ENCODE data around the gene RET. TPM values are rescaled to one million over a fixed set of nuclear protein-coding genes. Genes with fewer than 3 reads are reported as not detected.

RET gene
- total and polyA plus RNA-seq, 2 experiments from 2014 or later = 0.50 TPM; not detected in 1

DNA sequence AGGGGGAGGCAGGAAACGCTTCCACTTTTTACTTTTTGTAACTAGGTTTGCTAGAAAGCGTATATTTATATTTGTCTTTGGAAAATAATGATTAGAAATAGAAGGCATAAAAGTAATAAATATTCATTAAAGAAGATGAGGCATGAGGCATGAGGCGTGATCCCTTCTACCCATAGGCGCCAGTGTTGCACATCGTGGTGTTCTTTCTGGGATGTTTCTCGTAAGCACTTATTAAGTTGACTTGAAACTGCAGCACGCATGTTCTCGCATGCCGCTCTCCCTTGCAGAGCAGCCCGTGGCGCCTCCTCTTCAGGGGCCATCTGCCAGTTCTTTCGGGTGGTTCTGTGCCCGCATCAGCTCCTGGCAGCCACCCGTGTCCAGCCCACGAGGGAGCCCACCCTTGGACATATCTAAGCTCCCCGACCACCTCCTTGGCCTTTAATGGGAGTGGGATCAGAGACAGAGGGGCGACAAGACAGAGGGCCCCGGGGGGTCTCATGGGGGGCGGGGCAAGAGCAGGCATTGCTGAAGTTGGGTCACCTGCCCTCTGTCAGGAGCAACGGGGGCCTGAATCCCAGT is 32.9 kb downstream of the RET start:
- Histone ChIP-seq H3K27ac (no peak overlapping the region), H4K20me1 (ENCODE audit: insufficient read depth, poor library complexity, severe bottlenecking) (no peaks in the 10 kb centered on the region)

DNA sequence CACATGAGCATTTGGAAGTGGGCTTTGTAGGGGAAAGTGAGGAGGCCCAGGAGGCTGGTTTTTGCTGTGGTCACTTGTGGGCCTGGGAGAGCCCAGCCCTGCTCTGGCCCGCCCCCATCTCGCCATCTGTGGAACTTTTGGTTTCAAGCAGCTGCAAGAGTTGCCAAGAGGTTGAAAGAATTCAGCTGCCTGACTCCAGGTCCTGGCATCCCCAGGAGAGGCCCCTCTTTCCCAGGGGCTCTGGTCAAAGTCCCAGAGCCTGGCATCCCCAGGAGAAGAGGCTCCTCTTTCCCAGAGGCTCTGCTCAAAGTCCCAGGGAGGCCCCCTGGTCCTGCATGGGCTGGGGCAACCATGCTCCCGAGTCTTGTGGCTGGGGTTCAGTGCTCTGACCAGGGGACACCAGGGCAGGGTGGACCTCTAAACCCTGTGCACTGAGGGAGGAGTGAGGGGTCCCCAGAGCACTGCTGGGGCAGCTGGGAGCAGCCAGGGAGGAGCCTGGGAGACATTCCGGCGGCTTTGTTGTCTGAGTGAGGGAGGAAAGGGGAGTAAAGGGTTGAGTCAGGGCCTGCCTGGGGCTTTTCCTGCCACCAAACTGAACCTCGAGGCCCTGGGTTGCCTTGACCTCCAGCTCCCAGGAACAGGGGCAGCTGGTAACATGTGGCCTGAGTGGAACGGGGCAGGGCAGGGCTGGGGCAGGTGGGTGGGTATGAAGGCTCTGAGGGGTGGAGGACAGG is 33.6 kb downstream of the RET start:
- WGBS (ENCODE audit: low lambda C conversion rate, missing lambda C conversion rate) = 71% methylated on average over 7 of the region's 7 CpGs
- Histone ChIP-seq H2AFZ (no peak overlapping the region), H3K9me2 (replicated peaks; ENCODE audit: insufficient read depth) (no peaks in the 10 kb centered on the region), H3K36me3 (replicated peaks; ENCODE audit: insufficient read depth, low read depth) (no peaks in the 10 kb centered on the region), H3K27me3 (no peaks in the 10 kb centered on the region), H3K4me3 (no peak overlapping the region), H3K9me3 (ENCODE audit: low read depth) (no peaks in the 10 kb centered on the region), H3K27ac (no peak overlapping the region), H3K4me2 (no peak overlapping the region), H3K4me1 (ENCODE audit: insufficient read depth) (peaks cover 7% of the 10 kb centered on the region), H4K20me1 (ENCODE audit: insufficient read depth, poor library complexity, severe bottlenecking) (no peaks in the 10 kb centered on the region), H3K79me2 (no peaks in the 10 kb centered on the region)
- TF ChIP-seq EZH2 (IDR thresholded peaks at IDR 0.05; ENCODE audit: borderline replicate concordance) (no peak), EZH2phosphoT487 (IDR thresholded peaks at IDR 0.05; ENCODE audit: low read depth, severe bottlenecking, unreplicated experiment) (no peak)
- TF ChIP-seq, protein P1, sequence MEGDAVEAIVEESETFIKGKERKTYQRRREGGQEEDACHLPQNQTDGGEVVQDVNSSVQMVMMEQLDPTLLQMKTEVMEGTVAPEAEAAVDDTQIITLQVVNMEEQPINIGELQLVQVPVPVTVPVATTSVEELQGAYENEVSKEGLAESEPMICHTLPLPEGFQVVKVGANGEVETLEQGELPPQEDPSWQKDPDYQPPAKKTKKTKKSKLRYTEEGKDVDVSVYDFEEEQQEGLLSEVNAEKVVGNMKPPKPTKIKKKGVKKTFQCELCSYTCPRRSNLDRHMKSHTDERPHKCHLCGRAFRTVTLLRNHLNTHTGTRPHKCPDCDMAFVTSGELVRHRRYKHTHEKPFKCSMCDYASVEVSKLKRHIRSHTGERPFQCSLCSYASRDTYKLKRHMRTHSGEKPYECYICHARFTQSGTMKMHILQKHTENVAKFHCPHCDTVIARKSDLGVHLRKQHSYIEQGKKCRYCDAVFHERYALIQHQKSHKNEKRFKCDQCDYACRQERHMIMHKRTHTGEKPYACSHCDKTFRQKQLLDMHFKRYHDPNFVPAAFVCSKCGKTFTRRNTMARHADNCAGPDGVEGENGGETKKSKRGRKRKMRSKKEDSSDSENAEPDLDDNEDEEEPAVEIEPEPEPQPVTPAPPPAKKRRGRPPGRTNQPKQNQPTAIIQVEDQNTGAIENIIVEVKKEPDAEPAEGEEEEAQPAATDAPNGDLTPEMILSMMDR (IDR thresholded peaks at IDR 0.05; ENCODE audit: poor library complexity) = no peak
- DNase-seq (ENCODE audit: low spot score) = peak; percentile 34

More for the DNA sequence above, 32.9 kb downstream of the RET start:
- Histone ChIP-seq H3K9me3 (ENCODE audit: low read depth) (no peaks in the 10 kb centered on the region), H3K4me1 (ENCODE audit: insufficient read depth) (peaks cover 13% of the 10 kb centered on the region), H3K27me3 (peaks cover 3% of the 10 kb centered on the region), H3K4me3 (no peak overlapping the region), H2AFZ (no peak overlapping the region), H3K9me2 (replicated peaks; ENCODE audit: insufficient read depth) (no peaks in the 10 kb centered on the region), H3K79me2 (no peaks in the 10 kb centered on the region), H3K36me3 (replicated peaks; ENCODE audit: insufficient read depth, low read depth) (no peaks in the 10 kb centered on the region), H3K4me2 (no peak overlapping the region)
- DNase-seq (ENCODE audit: low spot score) = no peak
- TF ChIP-seq EZH2phosphoT487 (IDR thresholded peaks at IDR 0.05; ENCODE audit: low read depth, severe bottlenecking, unreplicated experiment) (no peak), EZH2 (IDR thresholded peaks at IDR 0.05; ENCODE audit: borderline replicate concordance) (no peak)
- TF ChIP-seq, protein P1 (IDR thresholded peaks at IDR 0.05; ENCODE audit: poor library complexity) = no peak
- 90% methylated on average over 20 of the region's 20 CpGs for WGBS (ENCODE audit: low lambda C conversion rate, missing lambda C conversion rate)

DNA sequence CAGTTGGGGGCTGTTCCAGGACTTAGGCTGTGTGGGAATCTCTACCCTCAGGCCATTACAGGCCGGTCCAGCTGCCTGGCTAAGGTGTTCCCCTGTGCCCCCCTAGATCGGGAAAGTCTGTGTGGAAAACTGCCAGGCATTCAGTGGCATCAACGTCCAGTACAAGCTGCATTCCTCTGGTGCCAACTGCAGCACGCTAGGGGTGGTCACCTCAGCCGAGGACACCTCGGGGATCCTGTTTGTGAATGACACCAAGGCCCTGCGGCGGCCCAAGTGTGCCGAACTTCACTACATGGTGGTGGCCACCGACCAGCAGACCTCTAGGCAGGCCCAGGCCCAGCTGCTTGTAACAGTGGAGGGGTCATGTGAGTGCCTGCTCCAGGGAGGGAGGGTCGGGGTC is 34.2 kb downstream of the RET start:
- no peak overlapping the region for H3K4me3 ChIP-seq
- WGBS (ENCODE audit: low lambda C conversion rate, missing lambda C conversion rate) = 90% methylated on average over 10 of the region's 11 CpGs
- TF ChIP-seq EZH2phosphoT487 (IDR thresholded peaks at IDR 0.05; ENCODE audit: low read depth, severe bottlenecking, unreplicated experiment) (no peak), EZH2 (IDR thresholded peaks at IDR 0.05; ENCODE audit: borderline replicate concordance) (no peak)
- TF ChIP-seq, protein P1 (IDR thresholded peaks at IDR 0.05; ENCODE audit: poor library complexity) = no peak
- no peaks in the 10 kb centered on the region for H3K9me3 ChIP-seq (ENCODE audit: low read depth)
- no peak overlapping the region for H2AFZ ChIP-seq
- no peaks in the 10 kb centered on the region for H3K9me2 ChIP-seq (replicated peaks; ENCODE audit: insufficient read depth)
- H4K20me1 ChIP-seq (ENCODE audit: insufficient read depth, poor library complexity, severe bottlenecking) = no peaks in the 10 kb centered on the region
- H3K27me3 ChIP-seq = no peaks in the 10 kb centered on the region
- no peaks in the 10 kb centered on the region for H3K36me3 ChIP-seq (replicated peaks; ENCODE audit: insufficient read depth, low read depth)
- H3K4me2 ChIP-seq = no peak overlapping the region
- no peak overlapping the region for H3K27ac ChIP-seq
- peaks cover 7% of the 10 kb centered on the region for H3K4me1 ChIP-seq (ENCODE audit: insufficient read depth)
- no peaks in the 10 kb centered on the region for H3K79me2 ChIP-seq
- DNase-seq (ENCODE audit: low spot score) = no peak

Data from hepatocyte (in vitro differentiated cells).